ENCODE data around the gene RPS26. TPM values are rescaled to one million over a fixed set of nuclear protein-coding genes. Genes with fewer than 3 reads are reported as not detected.

Gene RPS26
- total and polyA plus RNA-seq, 2 of the 13 experiments (the other 11 are each of a cell fraction or from before 2014, with no cell fraction given), result 150 to 421 TPM

DNA sequence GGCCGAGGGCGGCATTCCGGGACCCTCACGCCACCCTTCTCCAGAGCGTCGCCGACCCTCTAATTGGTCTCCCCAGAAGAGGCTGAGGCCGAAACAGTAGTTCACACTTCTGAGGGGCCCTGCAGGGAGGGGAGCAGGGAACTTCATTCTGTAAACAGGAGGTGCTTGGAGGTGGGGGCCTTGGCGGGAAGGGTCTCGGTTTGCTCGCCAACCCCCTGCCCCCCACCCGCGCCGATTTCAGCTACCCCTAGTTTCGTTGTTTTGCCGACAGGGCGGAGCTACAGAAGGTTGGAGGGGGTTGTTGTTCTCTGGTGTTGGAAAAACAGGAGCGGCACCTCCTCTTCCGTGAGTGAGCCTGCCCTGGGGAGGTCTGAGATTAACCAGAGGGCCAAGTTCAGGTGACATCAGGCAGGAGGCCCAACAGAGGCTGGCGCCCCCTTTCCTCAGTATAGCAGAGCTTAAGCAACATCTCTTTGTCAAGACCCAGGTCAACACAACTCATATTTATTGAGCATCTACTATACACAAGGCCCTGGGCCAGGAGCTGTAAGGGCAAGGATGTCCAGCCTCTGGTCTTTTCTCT, 38.9 kb downstream of the RPS26 start (continued):
- no peak for TF ChIP-seq ZHX1 (CRISPR knock-in tag; IDR thresholded peaks at IDR 0.05; ENCODE audit: low read depth)
- TF ChIP-seq LCORL (IDR thresholded peaks at IDR 0.05), result no peak
- peak; percentile 15 for TF ChIP-seq LCORL (CRISPR knock-in tag; IDR thresholded peaks at IDR 0.05)
- TF ChIP-seq FOXA3 (CRISPR knock-in tag; IDR thresholded peaks at IDR 0.05), result peak; percentile 81
- TF ChIP-seq, protein P1, sequence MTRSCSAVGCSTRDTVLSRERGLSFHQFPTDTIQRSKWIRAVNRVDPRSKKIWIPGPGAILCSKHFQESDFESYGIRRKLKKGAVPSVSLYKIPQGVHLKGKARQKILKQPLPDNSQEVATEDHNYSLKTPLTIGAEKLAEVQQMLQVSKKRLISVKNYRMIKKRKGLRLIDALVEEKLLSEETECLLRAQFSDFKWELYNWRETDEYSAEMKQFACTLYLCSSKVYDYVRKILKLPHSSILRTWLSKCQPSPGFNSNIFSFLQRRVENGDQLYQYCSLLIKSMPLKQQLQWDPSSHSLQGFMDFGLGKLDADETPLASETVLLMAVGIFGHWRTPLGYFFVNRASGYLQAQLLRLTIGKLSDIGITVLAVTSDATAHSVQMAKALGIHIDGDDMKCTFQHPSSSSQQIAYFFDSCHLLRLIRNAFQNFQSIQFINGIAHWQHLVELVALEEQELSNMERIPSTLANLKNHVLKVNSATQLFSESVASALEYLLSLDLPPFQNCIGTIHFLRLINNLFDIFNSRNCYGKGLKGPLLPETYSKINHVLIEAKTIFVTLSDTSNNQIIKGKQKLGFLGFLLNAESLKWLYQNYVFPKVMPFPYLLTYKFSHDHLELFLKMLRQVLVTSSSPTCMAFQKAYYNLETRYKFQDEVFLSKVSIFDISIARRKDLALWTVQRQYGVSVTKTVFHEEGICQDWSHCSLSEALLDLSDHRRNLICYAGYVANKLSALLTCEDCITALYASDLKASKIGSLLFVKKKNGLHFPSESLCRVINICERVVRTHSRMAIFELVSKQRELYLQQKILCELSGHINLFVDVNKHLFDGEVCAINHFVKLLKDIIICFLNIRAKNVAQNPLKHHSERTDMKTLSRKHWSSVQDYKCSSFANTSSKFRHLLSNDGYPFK (CRISPR knock-in tag; IDR thresholded peaks at IDR 0.05; ENCODE audit: borderline replicate concordance), result 0 out of 2 replicates have a peak, but pooled peaks have one; percentile 5
- peak; percentile 37 for TF ChIP-seq POLR2G (IDR thresholded peaks at IDR 0.05; ENCODE audit: low read depth, low read length)
- no peak for TF ChIP-seq HNRNPLL (IDR thresholded peaks at IDR 0.05; ENCODE audit: low read depth, low read length, poor library complexity, severe bottlenecking)
- TF ChIP-seq, protein P2, sequence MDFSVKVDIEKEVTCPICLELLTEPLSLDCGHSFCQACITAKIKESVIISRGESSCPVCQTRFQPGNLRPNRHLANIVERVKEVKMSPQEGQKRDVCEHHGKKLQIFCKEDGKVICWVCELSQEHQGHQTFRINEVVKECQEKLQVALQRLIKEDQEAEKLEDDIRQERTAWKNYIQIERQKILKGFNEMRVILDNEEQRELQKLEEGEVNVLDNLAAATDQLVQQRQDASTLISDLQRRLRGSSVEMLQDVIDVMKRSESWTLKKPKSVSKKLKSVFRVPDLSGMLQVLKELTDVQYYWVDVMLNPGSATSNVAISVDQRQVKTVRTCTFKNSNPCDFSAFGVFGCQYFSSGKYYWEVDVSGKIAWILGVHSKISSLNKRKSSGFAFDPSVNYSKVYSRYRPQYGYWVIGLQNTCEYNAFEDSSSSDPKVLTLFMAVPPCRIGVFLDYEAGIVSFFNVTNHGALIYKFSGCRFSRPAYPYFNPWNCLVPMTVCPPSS (IDR thresholded peaks at IDR 0.05), result no peak
- no peak; the same call in 1 of the 2 replicates for TF ChIP-seq ZNF510 (CRISPR knock-in tag; IDR thresholded peaks at IDR 0.05; ENCODE audit: low read depth)
- peak; percentile 57 for TF ChIP-seq HDAC1 (CRISPR knock-in tag; IDR thresholded peaks at IDR 0.05)
- TF ChIP-seq SCMH1 (CRISPR knock-in tag; IDR thresholded peaks at IDR 0.05; ENCODE audit: borderline replicate concordance), result no peak
- TF ChIP-seq CREB1 (IDR thresholded peaks at IDR 0.05), result peak; percentile 10; the same call in 1 of the 2 replicates
- TF ChIP-seq CREB1 (CRISPR knock-in tag; IDR thresholded peaks at IDR 0.05), result peak; percentile 56; the same call in 1 of the 2 replicates
- TF ChIP-seq, protein P3, sequence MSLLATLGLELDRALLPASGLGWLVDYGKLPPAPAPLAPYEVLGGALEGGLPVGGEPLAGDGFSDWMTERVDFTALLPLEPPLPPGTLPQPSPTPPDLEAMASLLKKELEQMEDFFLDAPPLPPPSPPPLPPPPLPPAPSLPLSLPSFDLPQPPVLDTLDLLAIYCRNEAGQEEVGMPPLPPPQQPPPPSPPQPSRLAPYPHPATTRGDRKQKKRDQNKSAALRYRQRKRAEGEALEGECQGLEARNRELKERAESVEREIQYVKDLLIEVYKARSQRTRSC (CRISPR knock-in tag; IDR thresholded peaks at IDR 0.05; ENCODE audit: low read depth), result no peak
- peak; percentile 43; the same call in 1 of the 2 replicates for TF ChIP-seq HMGXB3 (CRISPR knock-in tag; IDR thresholded peaks at IDR 0.05; ENCODE audit: borderline replicate concordance)
- no peak for TF ChIP-seq ZNF292 (CRISPR knock-in tag; IDR thresholded peaks at IDR 0.05; ENCODE audit: borderline replicate concordance, low read depth)
- TF ChIP-seq RBM22 (optimal IDR thresholded peaks at IDR 0.05; ENCODE audit: low read length), result no peak
